GM10248 (cell line): ENCODE results near the gene ANO1.

Experiments
- CTCF ChIA-PET: fragments of 300-600 bp; sonication (Branson Sonifier 250); formaldehyde crosslinking; extraction: SDS; loops from one replicate; lab custom pipeline; 2021; ENCODE audit warnings: antibody characterized with exemption; lab: Yijun Ruan, JAX
- POLR2A ChIA-PET: fragments of 350-650 bp; sonication (Branson Sonifier 250); formaldehyde crosslinking; extraction: SDS; loops from one replicate; lab custom pipeline; 2020; ENCODE audit warnings: antibody characterized with exemption; lab: Yijun Ruan, JAX
- DNase-seq: peaks from one replicate; pipeline ENCODE4 v3.0.0; 2012; ENCODE audit errors: extremely low spot score
- TF ChIP-seq, protein P1 (sequence below): IDR thresholded peaks from 2 replicates; pipeline ENCODE4 v1.5.1; 2012; ENCODE audit warnings: mild to moderate bottlenecking, low read depth; ENCODE audit errors: extremely low read depth, missing control alignments, control extremely low read depth

Gene ANO1

DNA sequence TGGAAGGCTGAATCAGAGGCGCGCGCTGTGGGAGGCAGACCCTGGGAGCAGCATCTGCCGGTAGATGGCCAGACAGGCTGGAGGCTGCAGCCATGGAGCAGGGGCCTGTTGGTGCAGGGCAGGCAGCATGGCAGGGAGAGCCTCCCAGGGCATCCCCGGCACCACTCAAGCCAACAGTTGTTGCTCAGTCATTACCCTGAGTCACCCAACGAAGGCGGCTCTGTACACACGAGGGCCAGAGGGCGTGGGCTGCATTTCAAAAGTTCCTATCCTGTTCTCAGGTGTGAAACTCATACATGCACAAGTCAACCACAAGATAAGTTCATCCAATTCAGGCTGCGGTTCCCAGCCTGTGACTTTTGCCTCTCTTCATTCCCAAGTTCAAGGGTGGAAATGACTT lies 2.6 kb downstream of the ANO1 start:
- POLR2A ChIA-PET, result no interaction called here
- TF ChIP-seq, protein P1, sequence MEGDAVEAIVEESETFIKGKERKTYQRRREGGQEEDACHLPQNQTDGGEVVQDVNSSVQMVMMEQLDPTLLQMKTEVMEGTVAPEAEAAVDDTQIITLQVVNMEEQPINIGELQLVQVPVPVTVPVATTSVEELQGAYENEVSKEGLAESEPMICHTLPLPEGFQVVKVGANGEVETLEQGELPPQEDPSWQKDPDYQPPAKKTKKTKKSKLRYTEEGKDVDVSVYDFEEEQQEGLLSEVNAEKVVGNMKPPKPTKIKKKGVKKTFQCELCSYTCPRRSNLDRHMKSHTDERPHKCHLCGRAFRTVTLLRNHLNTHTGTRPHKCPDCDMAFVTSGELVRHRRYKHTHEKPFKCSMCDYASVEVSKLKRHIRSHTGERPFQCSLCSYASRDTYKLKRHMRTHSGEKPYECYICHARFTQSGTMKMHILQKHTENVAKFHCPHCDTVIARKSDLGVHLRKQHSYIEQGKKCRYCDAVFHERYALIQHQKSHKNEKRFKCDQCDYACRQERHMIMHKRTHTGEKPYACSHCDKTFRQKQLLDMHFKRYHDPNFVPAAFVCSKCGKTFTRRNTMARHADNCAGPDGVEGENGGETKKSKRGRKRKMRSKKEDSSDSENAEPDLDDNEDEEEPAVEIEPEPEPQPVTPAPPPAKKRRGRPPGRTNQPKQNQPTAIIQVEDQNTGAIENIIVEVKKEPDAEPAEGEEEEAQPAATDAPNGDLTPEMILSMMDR, result no peak
- CTCF ChIA-PET, result no interaction called here
- no peak for DNase-seq

DNA sequence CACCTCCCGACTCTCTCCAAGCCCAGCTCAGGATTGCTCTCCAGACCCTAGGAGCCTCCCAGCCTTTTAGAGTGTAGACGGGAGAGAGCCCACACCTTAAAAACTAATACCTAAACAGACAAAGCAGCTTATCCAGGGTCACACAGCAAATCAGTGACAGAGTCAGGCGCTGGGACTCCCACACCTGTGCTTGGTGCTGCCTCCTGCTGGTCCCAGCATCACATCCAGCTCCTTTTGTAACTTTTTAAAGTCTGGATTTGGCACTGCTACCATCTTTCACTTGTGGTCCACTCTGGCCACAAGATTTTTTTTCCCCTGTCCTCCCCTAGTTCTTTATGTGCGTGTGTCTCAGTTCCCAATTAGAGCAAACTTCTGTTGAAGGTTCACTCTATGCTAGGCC lies 4.7 kb downstream of the ANO1 start:
- ChIA-PET CTCF (interaction anchor here (1.5 kb wide), 1 partner anchor 9 kb away, joined by 4 read pairs; no protein-coding TSS in a partner anchor), POLR2A (no interaction called here)
- TF ChIP-seq, protein P1, result no peak
- no peak for DNase-seq

DNA sequence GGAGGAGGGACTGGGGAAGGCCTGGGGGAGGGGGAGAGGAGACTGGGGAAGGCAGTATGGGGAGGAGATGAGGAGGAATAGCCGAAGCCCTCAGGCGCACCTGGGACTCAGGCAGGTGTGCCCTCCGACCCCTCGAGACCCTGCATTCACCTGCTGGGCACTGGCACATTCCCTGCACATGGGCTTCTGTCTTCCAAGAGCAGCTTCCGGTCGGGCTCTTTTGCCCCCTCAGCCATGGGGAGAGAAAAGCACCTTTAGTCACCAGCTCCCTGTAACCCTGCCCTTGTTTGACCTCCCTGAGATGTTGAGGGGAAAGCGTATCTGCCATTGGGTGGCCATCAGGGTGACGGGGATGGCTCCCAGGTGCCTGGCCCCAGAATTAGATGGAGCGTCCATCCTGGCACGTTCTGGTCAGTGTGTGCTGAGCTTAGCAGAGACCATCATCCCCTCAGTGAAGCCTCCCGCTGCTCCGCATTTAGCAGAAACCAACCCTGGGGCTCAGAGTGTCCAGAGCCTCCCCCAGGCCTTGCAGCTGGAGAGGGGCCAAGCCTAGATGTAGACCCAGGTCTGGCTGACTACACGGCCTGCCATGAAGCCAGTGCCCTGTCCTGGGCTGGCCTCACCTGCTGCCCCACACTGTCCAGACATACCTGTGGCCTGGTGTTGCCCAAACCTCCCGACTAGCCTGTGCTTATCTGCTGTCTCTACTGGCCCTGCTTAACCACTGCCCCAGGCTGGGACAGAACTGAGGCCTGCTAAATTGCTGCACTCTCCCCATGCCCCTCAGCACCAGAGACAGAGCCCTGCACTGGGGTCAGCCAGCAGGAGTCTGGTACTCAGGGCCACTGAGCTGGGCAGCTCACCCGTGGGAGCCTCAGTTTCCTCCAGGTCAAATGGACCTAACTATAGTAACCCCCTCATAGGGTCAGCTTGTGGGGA lies 6.2 kb downstream of the ANO1 start:
- TF ChIP-seq, protein P1, result no peak
- ChIA-PET CTCF (no interaction called here), POLR2A (no interaction called here)
- DNase-seq, result no peak

DNA sequence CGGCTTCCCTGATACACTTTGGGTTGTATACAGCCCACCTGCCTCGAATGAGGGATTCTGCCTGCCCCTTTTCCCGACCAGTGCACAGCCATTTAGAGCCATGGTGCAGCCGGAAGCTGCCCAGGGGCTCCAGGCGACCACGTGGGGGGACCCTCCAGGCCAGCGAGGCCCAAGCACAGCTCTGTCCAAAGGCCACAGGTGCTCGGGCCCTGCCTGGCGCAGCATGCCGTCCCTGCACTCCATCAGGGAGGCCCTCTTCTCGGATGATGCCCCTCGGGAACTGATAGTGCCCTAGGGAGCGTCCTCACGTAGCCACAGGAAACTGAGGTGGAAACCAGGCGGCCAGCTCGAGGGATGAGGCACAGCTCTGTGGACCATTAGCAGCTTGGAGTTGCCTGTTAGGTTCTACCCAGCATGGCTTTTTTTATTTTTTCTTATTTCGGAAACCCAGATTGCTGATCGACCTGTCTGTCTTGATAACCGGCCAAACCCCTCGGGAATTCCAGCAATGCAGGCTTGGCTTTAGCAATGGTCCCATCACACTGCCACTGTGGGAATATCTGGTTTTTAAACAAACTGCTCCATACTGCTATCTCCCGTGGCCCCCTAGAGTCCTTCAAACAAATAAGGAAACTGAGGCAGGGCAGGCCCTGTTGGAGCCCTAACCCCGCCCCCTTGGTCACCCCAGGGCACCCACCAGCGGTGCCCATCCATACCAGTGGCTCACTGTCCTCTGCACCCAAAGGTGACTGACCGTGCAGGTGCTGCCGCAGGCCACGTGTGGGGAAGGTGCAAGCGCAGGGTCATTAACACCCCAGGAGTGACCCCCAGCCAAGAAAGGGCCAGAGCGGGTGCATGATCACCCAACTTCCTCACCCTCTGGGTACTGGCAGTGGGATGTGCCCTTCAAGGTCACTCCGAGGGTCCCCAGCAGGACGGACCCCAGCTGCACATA lies 8.0 kb downstream of the ANO1 start:
- DNase-seq, result no peak
- POLR2A ChIA-PET, result no interaction called here
- CTCF ChIA-PET, result interaction anchor here (0.9 kb wide), 1 partner anchor 176 kb away, joined by 3 read pairs; no protein-coding TSS in a partner anchor
- TF ChIP-seq, protein P1, result no peak

DNA sequence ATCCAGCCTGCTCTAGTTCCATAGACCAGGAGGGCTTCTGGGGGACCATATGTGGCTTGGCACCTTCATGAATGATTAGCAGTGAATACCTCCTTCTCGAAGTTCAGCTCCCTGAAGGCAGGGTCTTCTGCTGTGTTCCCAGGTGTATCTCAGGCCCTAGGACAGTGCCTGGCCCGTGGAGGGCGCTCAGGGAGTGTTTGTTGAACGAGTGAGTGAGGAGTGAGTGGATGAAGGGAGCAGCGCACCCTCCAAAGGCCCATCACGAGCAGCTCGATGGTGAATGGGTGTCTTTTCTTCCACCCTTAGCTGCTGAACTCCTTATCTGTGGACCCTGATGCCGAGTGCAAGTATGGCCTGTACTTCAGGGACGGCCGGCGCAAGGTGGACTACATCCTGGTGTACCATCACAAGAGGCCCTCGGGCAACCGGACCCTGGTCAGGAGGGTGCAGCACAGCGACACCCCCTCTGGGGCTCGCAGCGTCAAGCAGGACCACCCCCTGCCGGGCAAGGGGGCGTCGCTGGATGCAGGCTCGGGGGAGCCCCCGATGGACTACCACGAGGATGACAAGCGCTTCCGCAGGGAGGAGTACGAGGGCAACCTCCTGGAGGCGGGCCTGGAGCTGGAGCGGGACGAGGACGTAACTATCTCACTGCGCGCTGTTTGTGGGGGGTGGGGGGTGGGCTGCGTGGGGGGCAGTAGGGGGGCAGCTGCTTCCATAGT lies 9.5 kb downstream of the ANO1 start:
- POLR2A ChIA-PET, result no interaction called here
- CTCF ChIA-PET, result interaction anchor here (0.9 kb wide), 1 partner anchor 177 kb away, joined by 3 read pairs; no protein-coding TSS in a partner anchor
- TF ChIP-seq, protein P1, result no peak
- no peak for DNase-seq
